Panc1 (cell line): ENCODE data around the gene TBC1D22A. TPM values are rescaled to one million over a fixed set of nuclear protein-coding genes. Genes with fewer than 3 reads are reported as not detected.

ENCODE experiments used
- ATAC-seq: fragments of 200-7000 bp; cut with Tn5 transposase; 2 replicates; pipeline ENCODE4 v1.9.1; 2020; ENCODE audit warnings: mild to moderate bottlenecking, moderate library complexity
- BruUV-seq: library from RNA; stranded (reverse); fragments of 400-500 nt; replicated peaks from 2 replicates; lab custom pipeline; 2021; lab: Mats Ljungman, UMichigan
- CTCF ChIA-PET: fragments of 300-600 bp; sonication (Branson Sonifier 250); formaldehyde crosslinking; loops from one replicate; lab custom pipeline; 2022; ENCODE audit warnings: antibody characterized with exemption; lab: Charles Lee
- POLR2A ChIA-PET: fragments of 300-600 bp; sonication (Branson Sonifier 250); formaldehyde crosslinking; loops from one replicate; lab custom pipeline; 2022; ENCODE audit warnings: antibody characterized with exemption; lab: Charles Lee
- DNase-seq: peaks from one replicate; pipeline ENCODE4 v3.0.0-alpha.2; 2010; ENCODE audit warnings: low read depth, low spot score
- H3K27ac ChIP-seq: 2 replicates; pipeline ENCODE4 v1.5.1; 2011; ENCODE audit warnings: mild to moderate bottlenecking, low read length, inconsistent platforms
- H3K27me3 ChIP-seq: fragments of 200-500 bp; sonication (Bioruptor generic); 2 replicates; pipeline ENCODE4 v1.6.0; 2014; ENCODE audit warnings: low read length, inconsistent platforms; ENCODE audit not compliant: control insufficient read depth, insufficient read depth
- H3K36me3 ChIP-seq: fragments of 200-500 bp; sonication (Bioruptor generic); 2 replicates; pipeline ENCODE4 v1.5.1; 2014; ENCODE audit warnings: inconsistent platforms, mild to moderate bottlenecking, low read length, moderate library complexity; ENCODE audit not compliant: control insufficient read depth, insufficient read depth
- H3K4me1 ChIP-seq: 2 replicates; pipeline ENCODE4 v1.5.1; 2011; ENCODE audit warnings: inconsistent platforms, mild to moderate bottlenecking, low read length, moderate library complexity; ENCODE audit not compliant: control insufficient read depth, insufficient read depth
- H3K4me3 ChIP-seq, 2 experiments: 2 replicates each; pipeline ENCODE4 v1.5.1; 2011 to 2012; ENCODE audit warnings: low read depth in 2 of 2, low read length in 2 of 2, mild to moderate bottlenecking in 2 of 2, inconsistent platforms in 1 of 2, moderate library complexity in 1 of 2
- H3K9me3 ChIP-seq: fragments of 200-500 bp; sonication (Bioruptor generic); 2 replicates; pipeline ENCODE4 v1.5.1; 2014; ENCODE audit warnings: low read depth, mild to moderate bottlenecking, inconsistent platforms, low read length, moderate library complexity; ENCODE audit not compliant: control insufficient read depth, insufficient read depth
- POLR2AphosphoS5 ChIP-seq: IDR thresholded peaks from 2 replicates; pipeline ENCODE4 v1.6.1; 2012; ENCODE audit warnings: mild to moderate bottlenecking, low read depth, low read length, moderate library complexity
- SIN3A ChIP-seq: IDR thresholded peaks from 2 replicates; pipeline ENCODE4 v1.6.1; 2012; ENCODE audit warnings: low read depth, mild to moderate bottlenecking, low read length, moderate library complexity, borderline replicate concordance; ENCODE audit not compliant: insufficient read depth
- TCF7L2 ChIP-seq: IDR thresholded peaks from 2 replicates; pipeline ENCODE4 v1.6.1; 2011; ENCODE audit warnings: mild to moderate bottlenecking, low read depth, low read length, inconsistent platforms
- in situ Hi-C: cut with HindIII; loops from 2 replicates; pipeline ENCODE4 v1.10.0; 2016; ENCODE audit warnings: low sequenced_read_pairs, low pct_unique_long_range_greater_than_20kb
- intact Hi-C: fragments of 100-400 bp; cut with micrococcal nuclease; formaldehyde crosslinking; loops from one replicate; pipeline ENCODE4 v1.10.0; 2022; ENCODE audit not compliant: unreplicated experiment
- total RNA-seq: library from RNA; stranded (reverse); gene quantifications from one replicate; pipeline ENCODE4 v1.2.1, GENCODE V29; 2021; ENCODE audit not compliant: unreplicated experiment
- TF ChIP-seq, protein P1 (sequence below): fragments of 450-650 bp; IDR thresholded peaks from 2 replicates; pipeline ENCODE4 v1.5.1; 2017; ENCODE audit warnings: mild to moderate bottlenecking
- TF ChIP-seq, protein P2 (sequence below), 2 experiments: IDR thresholded peaks; 2 replicates each; pipeline ENCODE4 v1.6.1; 2011 to 2012; ENCODE audit warnings: low read depth in 2 of 2, control low read depth in 1 of 2, low read length in 1 of 2, mild to moderate bottlenecking in 1 of 2, moderate library complexity in 1 of 2; ENCODE audit not compliant: insufficient read depth in 1 of 2

TBC1D22A gene
- total RNA-seq, 1 experiment from 2014 or later: 28.7 TPM

DNA sequence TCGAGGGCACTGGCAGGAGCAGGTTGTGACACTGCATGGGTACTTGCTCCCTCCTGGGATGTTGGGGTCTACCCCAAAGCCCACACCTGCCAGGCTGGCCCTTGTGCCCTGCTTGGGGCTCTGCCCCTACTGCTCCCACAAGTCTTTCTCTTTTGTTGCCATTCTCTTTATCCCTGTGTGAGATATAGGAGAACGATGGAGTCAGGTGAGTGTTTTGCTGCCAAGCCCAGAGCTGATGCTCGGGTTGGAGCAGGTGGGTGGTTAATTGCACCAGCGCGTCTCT is 292.6 kb downstream of the TBC1D22A start:
- Histone ChIP-seq H3K4me1 (no peaks in the 10 kb centered on the region), H3K36me3 (no peaks in the 10 kb centered on the region), H3K4me3 (no peak overlapping the region), H3K9me3 (no peaks in the 10 kb centered on the region), H3K27me3 (no peaks in the 10 kb centered on the region), H3K27ac (no peak overlapping the region)
- POLR2A ChIA-PET: no interaction called here
- no peak for ATAC-seq
- DNase-seq: no peak
- BruUV-seq: no TSS peak
- in situ Hi-C loops: no loop called here
- intact Hi-C loops: no loop called here
- TF ChIP-seq, protein P1, sequence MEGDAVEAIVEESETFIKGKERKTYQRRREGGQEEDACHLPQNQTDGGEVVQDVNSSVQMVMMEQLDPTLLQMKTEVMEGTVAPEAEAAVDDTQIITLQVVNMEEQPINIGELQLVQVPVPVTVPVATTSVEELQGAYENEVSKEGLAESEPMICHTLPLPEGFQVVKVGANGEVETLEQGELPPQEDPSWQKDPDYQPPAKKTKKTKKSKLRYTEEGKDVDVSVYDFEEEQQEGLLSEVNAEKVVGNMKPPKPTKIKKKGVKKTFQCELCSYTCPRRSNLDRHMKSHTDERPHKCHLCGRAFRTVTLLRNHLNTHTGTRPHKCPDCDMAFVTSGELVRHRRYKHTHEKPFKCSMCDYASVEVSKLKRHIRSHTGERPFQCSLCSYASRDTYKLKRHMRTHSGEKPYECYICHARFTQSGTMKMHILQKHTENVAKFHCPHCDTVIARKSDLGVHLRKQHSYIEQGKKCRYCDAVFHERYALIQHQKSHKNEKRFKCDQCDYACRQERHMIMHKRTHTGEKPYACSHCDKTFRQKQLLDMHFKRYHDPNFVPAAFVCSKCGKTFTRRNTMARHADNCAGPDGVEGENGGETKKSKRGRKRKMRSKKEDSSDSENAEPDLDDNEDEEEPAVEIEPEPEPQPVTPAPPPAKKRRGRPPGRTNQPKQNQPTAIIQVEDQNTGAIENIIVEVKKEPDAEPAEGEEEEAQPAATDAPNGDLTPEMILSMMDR: no peak
- no peak for TF ChIP-seq POLR2AphosphoS5
- no peak for TF ChIP-seq TCF7L2
- TF ChIP-seq, protein P2, sequence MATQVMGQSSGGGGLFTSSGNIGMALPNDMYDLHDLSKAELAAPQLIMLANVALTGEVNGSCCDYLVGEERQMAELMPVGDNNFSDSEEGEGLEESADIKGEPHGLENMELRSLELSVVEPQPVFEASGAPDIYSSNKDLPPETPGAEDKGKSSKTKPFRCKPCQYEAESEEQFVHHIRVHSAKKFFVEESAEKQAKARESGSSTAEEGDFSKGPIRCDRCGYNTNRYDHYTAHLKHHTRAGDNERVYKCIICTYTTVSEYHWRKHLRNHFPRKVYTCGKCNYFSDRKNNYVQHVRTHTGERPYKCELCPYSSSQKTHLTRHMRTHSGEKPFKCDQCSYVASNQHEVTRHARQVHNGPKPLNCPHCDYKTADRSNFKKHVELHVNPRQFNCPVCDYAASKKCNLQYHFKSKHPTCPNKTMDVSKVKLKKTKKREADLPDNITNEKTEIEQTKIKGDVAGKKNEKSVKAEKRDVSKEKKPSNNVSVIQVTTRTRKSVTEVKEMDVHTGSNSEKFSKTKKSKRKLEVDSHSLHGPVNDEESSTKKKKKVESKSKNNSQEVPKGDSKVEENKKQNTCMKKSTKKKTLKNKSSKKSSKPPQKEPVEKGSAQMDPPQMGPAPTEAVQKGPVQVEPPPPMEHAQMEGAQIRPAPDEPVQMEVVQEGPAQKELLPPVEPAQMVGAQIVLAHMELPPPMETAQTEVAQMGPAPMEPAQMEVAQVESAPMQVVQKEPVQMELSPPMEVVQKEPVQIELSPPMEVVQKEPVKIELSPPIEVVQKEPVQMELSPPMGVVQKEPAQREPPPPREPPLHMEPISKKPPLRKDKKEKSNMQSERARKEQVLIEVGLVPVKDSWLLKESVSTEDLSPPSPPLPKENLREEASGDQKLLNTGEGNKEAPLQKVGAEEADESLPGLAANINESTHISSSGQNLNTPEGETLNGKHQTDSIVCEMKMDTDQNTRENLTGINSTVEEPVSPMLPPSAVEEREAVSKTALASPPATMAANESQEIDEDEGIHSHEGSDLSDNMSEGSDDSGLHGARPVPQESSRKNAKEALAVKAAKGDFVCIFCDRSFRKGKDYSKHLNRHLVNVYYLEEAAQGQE (IDR thresholded peaks at IDR 0.05; ENCODE audit: insufficient read depth in 1 of 2, low read depth in 2 of 2, low read length in 1 of 2): no peak
- no peak for TF ChIP-seq SIN3A
- CTCF ChIA-PET: no interaction called here

DNA sequence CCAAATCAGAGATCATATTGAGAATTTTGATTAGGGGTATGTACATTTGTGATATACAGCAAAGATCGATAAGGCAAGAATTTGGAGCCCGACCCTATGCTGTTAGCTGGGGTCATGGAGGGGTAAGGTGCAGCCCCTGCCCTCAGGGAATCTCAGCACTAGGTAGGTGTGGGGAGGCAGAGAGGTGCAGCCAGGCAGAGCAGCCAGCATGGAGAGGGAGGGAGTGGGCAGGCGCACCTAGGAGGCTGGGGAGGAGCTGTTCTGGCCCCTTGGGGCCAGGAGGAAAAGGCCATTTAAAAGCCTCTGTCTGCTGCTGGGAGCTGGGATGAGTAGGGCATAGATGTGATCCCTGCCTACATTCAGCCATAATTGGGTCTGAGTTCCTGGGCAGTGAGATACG is 293.0 kb downstream of the TBC1D22A start:
- intact Hi-C loops: no loop called here
- Histone ChIP-seq H3K4me1 (no peaks in the 10 kb centered on the region), H3K27ac (no peak overlapping the region), H3K4me3 (no peak overlapping the region), H3K36me3 (no peaks in the 10 kb centered on the region), H3K9me3 (no peaks in the 10 kb centered on the region), H3K27me3 (no peaks in the 10 kb centered on the region)
- DNase-seq: no peak
- no TSS peak for BruUV-seq
- ChIA-PET CTCF (no interaction called here), POLR2A (no interaction called here)
- in situ Hi-C loops: no loop called here
- TF ChIP-seq, protein P1: no peak
- TF ChIP-seq TCF7L2 (no peak), SIN3A (no peak), POLR2AphosphoS5 (no peak)
- TF ChIP-seq, protein P2 (IDR thresholded peaks at IDR 0.05; ENCODE audit: insufficient read depth in 1 of 2, low read depth in 2 of 2, low read length in 1 of 2): no peak
- no peak for ATAC-seq
